ENCODE measurements around the gene NEUROG2. TPM values are rescaled to one million over a fixed set of nuclear protein-coding genes. Genes with fewer than 3 reads are reported as not detected.
"Not testable (repeated sequence)": the region's sequence is repeated elsewhere in the genome, so short reads cannot be mapped to it uniquely, and the experiment has no call there.

NEUROG2 gene
- total RNA-seq, 1 experiment from 2014 or later = not detected

- no peak overlapping the region for H3K18ac ChIP-seq (ENCODE audit: insufficient read length, low read depth, low read length)
- no peak overlapping the region for H3K4me3 Mint-ChIP-seq
- no peaks in the 10 kb centered on the region for H3K4me1 ChIP-seq (ENCODE audit: insufficient read depth, low read length)
- peaks cover 7 to 9% of the 10 kb centered on the region in 2 experiments for H3K4me1 Mint-ChIP-seq
- no peak overlapping the region for H4K5ac ChIP-seq (ENCODE audit: insufficient read length, low read depth, low read length)
- H4K8ac ChIP-seq (replicated peaks; ENCODE audit: insufficient read length, low read depth, low read length) = no peak overlapping the region
- H3K23me2 ChIP-seq (ENCODE audit: insufficient read length, low read depth, low read length, poor library complexity, severe bottlenecking) = no peaks in the 10 kb centered on the region
- no peak overlapping the region for H3K56ac ChIP-seq (ENCODE audit: insufficient read length, low read depth, low read length)
- TF ChIP-seq CTCF (conservative IDR thresholded peaks at IDR 0.05) = no peak
- no peaks in the 10 kb centered on the region for H3K79me1 ChIP-seq (ENCODE audit: insufficient read depth, low read depth, low read length, poor library complexity, severe bottlenecking)
- no peaks in the 10 kb centered on the region for H3K27me3 Mint-ChIP-seq (ENCODE audit: low read depth)
- no peak overlapping the region for H3K23ac ChIP-seq (ENCODE audit: insufficient read length, low read depth, low read length)
- H3K27me3 ChIP-seq (ENCODE audit: insufficient read depth, low read length) = no peaks in the 10 kb centered on the region
- H2BK12ac ChIP-seq (ENCODE audit: insufficient read length, low read depth, low read length) = no peak overlapping the region
- H3T11ph ChIP-seq (ENCODE audit: low read length) = no peak overlapping the region
- H2AFZ ChIP-seq (ENCODE audit: low read length) = no peak overlapping the region
- H4K91ac ChIP-seq (ENCODE audit: insufficient read length, low read depth, low read length) = no peak overlapping the region
- H3K4ac ChIP-seq (ENCODE audit: low read depth, low read length) = no peak overlapping the region
- WGBS (ENCODE audit: extremely low coverage, insufficient read length, low lambda C conversion rate) = no CpG with 5 or more reads among the region's 2 CpGs
- no peak overlapping the region for H3K4me2 ChIP-seq (ENCODE audit: insufficient read depth, insufficient read length, low read length)
- H3K9ac ChIP-seq (ENCODE audit: extremely low read depth, insufficient read length, low read length) = no peak overlapping the region
- H3K36me3 Mint-ChIP-seq (ENCODE audit: insufficient read depth in 1 of 3, low read depth in 3 of 3) = peaks cover 5 to 33% (median 31%) of the 10 kb centered on the region in 3 experiments; a peak in 6 of 7 replicates
- no peak overlapping the region for H3K14ac ChIP-seq (ENCODE audit: insufficient read depth, low read length)
- H2BK120ac ChIP-seq (ENCODE audit: low read depth, low read length, poor library complexity, severe bottlenecking) = no peak overlapping the region
- H3K9me3 ChIP-seq (ENCODE audit: control insufficient read depth, low read depth, low read length) = no peaks in the 10 kb centered on the region
- H3K9me3 Mint-ChIP-seq = no peaks in the 10 kb centered on the region
- H3K27ac Mint-ChIP-seq = peak overlapping the region in 2 of 3 experiments; percentile 44 to 61; a peak in 4 of 7 replicates
- H3K79me2 ChIP-seq (ENCODE audit: insufficient read depth, low read length) = no peaks in the 10 kb centered on the region
- no peak overlapping the region for H2BK5ac ChIP-seq (ENCODE audit: insufficient read length, low read length)
- H3K27ac ChIP-seq (ENCODE audit: insufficient read length, low read depth, low read length) = no peak overlapping the region
- no peak overlapping the region for H2AK5ac ChIP-seq (ENCODE audit: insufficient read length, low read length)
- no peaks in the 10 kb centered on the region for H4K20me1 ChIP-seq (ENCODE audit: control insufficient read depth, insufficient read depth, insufficient read length)
- H2BK20ac ChIP-seq (ENCODE audit: low read depth, low read length, poor library complexity, severe bottlenecking) = no peak overlapping the region
- no peak overlapping the region for H2BK15ac ChIP-seq (ENCODE audit: low read depth, low read length)
- DNase-seq = no peak
Measured at GRCh38 chr4:112557676-112558411, 41.9 kb upstream of the NEUROG2 start.

- H3K27me3 Mint-ChIP-seq (ENCODE audit: low read depth); H3K18ac ChIP-seq (ENCODE audit: insufficient read length, low read depth, low read length); H3K27me3 ChIP-seq (ENCODE audit: insufficient read depth, low read length); DNase-seq; H4K8ac ChIP-seq (replicated peaks; ENCODE audit: insufficient read length, low read depth, low read length); H3K14ac ChIP-seq (ENCODE audit: insufficient read depth, low read length); H3K23me2 ChIP-seq (ENCODE audit: insufficient read length, low read depth, low read length, poor library complexity, severe bottlenecking); H2BK20ac ChIP-seq (ENCODE audit: low read depth, low read length, poor library complexity, severe bottlenecking); H3K79me1 ChIP-seq (ENCODE audit: insufficient read depth, low read depth, low read length, poor library complexity, severe bottlenecking); H3K4me1 Mint-ChIP-seq; H2BK5ac ChIP-seq (ENCODE audit: insufficient read length, low read length); H3K9me3 Mint-ChIP-seq; H3K27ac Mint-ChIP-seq; H3K4me1 ChIP-seq (ENCODE audit: insufficient read depth, low read length); H3K27ac ChIP-seq (ENCODE audit: insufficient read length, low read depth, low read length); H4K5ac ChIP-seq (ENCODE audit: insufficient read length, low read depth, low read length); H3K79me2 ChIP-seq (ENCODE audit: insufficient read depth, low read length); H4K91ac ChIP-seq (ENCODE audit: insufficient read length, low read depth, low read length); H3K56ac ChIP-seq (ENCODE audit: insufficient read length, low read depth, low read length); H2AFZ ChIP-seq (ENCODE audit: low read length); H3T11ph ChIP-seq (ENCODE audit: low read length); H2BK15ac ChIP-seq (ENCODE audit: low read depth, low read length); H3K9ac ChIP-seq (ENCODE audit: extremely low read depth, insufficient read length, low read length); H3K4ac ChIP-seq (ENCODE audit: low read depth, low read length); H2BK120ac ChIP-seq (ENCODE audit: low read depth, low read length, poor library complexity, severe bottlenecking); H2BK12ac ChIP-seq (ENCODE audit: insufficient read length, low read depth, low read length); H4K20me1 ChIP-seq (ENCODE audit: control insufficient read depth, insufficient read depth, insufficient read length); H3K9me3 ChIP-seq (ENCODE audit: control insufficient read depth, low read depth, low read length); H3K4me2 ChIP-seq (ENCODE audit: insufficient read depth, insufficient read length, low read length); H3K4me3 Mint-ChIP-seq; H2AK5ac ChIP-seq (ENCODE audit: insufficient read length, low read length); H3K23ac ChIP-seq (ENCODE audit: insufficient read length, low read depth, low read length): not testable (repeated sequence)
- H3K36me3 Mint-ChIP-seq (ENCODE audit: insufficient read depth in 1 of 3, low read depth in 3 of 3) = peaks cover 7 to 31% (median 25%) of the 10 kb centered on the region in 3 experiments; a peak in 6 of 7 replicates
- no CpG with 5 or more reads among the region's 3 CpGs for WGBS (ENCODE audit: extremely low coverage, insufficient read length, low lambda C conversion rate)
Measured at GRCh38 chr4:112554271-112554670, 38.3 kb upstream of the NEUROG2 start.
